Ureter (tissue), 1 donor: ENCODE data around the gene EYS. TPM values are rescaled to one million over a fixed set of nuclear protein-coding genes. Genes with fewer than 3 reads are reported as not detected.
"Not testable (repeated sequence)": the region's sequence is repeated elsewhere in the genome, so short reads cannot be mapped to it uniquely, and the experiment has no call there.

Experiments used
- DNase-seq: peaks from one replicate; pipeline ENCODE4 v3.0.0-alpha.2; 2020; ENCODE audit warnings: low spot score
- total RNA-seq: library from RNA; stranded (reverse); gene quantifications from one replicate; pipeline ENCODE4 v1.2.4, GENCODE V29; 2023
- donor health status: DM: yes; HTN: yes; CAD: no.

The EYS gene
- total RNA-seq, 1 donor from 2014 or later: not detected

GRCh38 chr6:63968650-63969049 is 1738.4 kb downstream of the EYS start:
- DNase-seq: no peak

GRCh38 chr6:63964366-63964765 is 1742.7 kb downstream of the EYS start:
- DNase-seq: no peak

- DNase-seq: no peak
These were observed 1743.2 kb downstream of the EYS start for GRCh38 chr6:63963769-63964315.

GRCh38 chr6:63953336-63954021 is 1753.5 kb downstream of the EYS start:
- DNase-seq: not testable (repeated sequence)

- DNase-seq: no peak
These were observed 1759.1 kb downstream of the EYS start for GRCh38 chr6:63947792-63948529.

GRCh38 chr6:63945987-63946386 is 1761.0 kb downstream of the EYS start:
- DNase-seq: no peak

- DNase-seq: no peak
These were observed 1763.2 kb downstream of the EYS start for GRCh38 chr6:63943826-63944225.

GRCh38 chr6:63941747-63942470 is 1765.1 kb downstream of the EYS start:
- DNase-seq: no peak

GRCh38 chr6:63940056-63940455 is 1767.0 kb downstream of the EYS start:
- DNase-seq: no peak

GRCh38 chr6:63936399-63936798 is 1770.6 kb downstream of the EYS start:
- no peak for DNase-seq

- no peak for DNase-seq
These were observed 1771.3 kb downstream of the EYS start for GRCh38 chr6:63935732-63936131.

- not testable (repeated sequence) for DNase-seq
These were observed 1773.1 kb downstream of the EYS start for GRCh38 chr6:63933948-63934347.

GRCh38 chr6:63930848-63931247 is 1776.2 kb downstream of the EYS start:
- DNase-seq: no peak

GRCh38 chr6:63929111-63929510 is 1777.9 kb downstream of the EYS start:
- no peak for DNase-seq

GRCh38 chr6:63928613-63929012 is 1778.4 kb downstream of the EYS start:
- DNase-seq: no peak

- no peak for DNase-seq
These were observed 1779.8 kb downstream of the EYS start for GRCh38 chr6:63926950-63927927.

GRCh38 chr6:63926258-63926780 is 1780.7 kb downstream of the EYS start:
- DNase-seq: no peak

- no peak for DNase-seq
These were observed 1783.8 kb downstream of the EYS start for GRCh38 chr6:63923139-63923739.

GRCh38 chr6:63919556-63920110 is 1787.4 kb downstream of the EYS start:
- no peak for DNase-seq

- no peak for DNase-seq
These were observed 1794.1 kb downstream of the EYS start for GRCh38 chr6:63912887-63913286.
